GM23338 (cell line): ENCODE measurements around the gene MOB3C.

Experiments used
- CREB1 ChIP-seq: fragments of 250-450 bp; sonication (Bioruptor Pico); IDR thresholded peaks from 2 replicates; pipeline ENCODE4 v1.5.0; 2020; ENCODE audit warnings: low read depth, mild to moderate bottlenecking, moderate library complexity
- POLR2AphosphoS5 ChIP-seq: IDR thresholded peaks from 2 replicates; pipeline ENCODE4 v1.6.1; 2016; ENCODE audit warnings: antibody characterized with exemption, low read depth
- TF ChIP-seq, protein P1 (sequence below), 2 experiments: fragments of 200-600 bp in 1 of 2; sonication (generic) in 1 of 2; conservative IDR thresholded peaks; 2 replicates each; pipeline versions ENCODE4 v1.5.1 to v1.6.1; 2016 to 2017; ENCODE audit warnings: antibody characterized with exemption in 2 of 2, low read depth in 2 of 2, mild to moderate bottlenecking in 2 of 2, moderate library complexity in 1 of 2

DNA sequence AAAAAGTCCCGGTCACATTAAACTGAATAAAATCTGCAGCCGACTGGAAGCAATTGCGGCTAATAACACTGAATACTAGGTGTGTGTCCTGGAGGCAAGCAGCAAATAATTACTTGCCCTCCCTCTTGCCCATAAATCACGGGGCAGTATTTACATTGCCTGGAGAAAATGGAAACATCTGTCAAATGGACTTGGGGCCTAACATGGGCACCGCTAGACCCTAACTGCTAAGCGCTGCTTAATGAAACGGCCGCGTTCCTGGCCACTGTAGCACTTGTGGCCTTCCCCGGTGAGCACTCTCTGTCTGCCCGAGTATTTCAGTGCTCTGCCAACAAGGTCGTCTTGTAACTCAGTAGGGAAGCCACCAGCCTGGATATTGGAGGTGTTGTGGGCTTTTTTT is 41.3 kb downstream of the MOB3C start:
- no peak for TF ChIP-seq CREB1 (CRISPR knock-in tag)
- no peak for TF ChIP-seq POLR2AphosphoS5
- TF ChIP-seq, protein P1, sequence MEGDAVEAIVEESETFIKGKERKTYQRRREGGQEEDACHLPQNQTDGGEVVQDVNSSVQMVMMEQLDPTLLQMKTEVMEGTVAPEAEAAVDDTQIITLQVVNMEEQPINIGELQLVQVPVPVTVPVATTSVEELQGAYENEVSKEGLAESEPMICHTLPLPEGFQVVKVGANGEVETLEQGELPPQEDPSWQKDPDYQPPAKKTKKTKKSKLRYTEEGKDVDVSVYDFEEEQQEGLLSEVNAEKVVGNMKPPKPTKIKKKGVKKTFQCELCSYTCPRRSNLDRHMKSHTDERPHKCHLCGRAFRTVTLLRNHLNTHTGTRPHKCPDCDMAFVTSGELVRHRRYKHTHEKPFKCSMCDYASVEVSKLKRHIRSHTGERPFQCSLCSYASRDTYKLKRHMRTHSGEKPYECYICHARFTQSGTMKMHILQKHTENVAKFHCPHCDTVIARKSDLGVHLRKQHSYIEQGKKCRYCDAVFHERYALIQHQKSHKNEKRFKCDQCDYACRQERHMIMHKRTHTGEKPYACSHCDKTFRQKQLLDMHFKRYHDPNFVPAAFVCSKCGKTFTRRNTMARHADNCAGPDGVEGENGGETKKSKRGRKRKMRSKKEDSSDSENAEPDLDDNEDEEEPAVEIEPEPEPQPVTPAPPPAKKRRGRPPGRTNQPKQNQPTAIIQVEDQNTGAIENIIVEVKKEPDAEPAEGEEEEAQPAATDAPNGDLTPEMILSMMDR (conservative IDR thresholded peaks at IDR 0.05; ENCODE audit: low read depth in 2 of 2), result no peak
